Skin epidermis (tissue), 12 donors: Measurements from ENCODE around the gene GIGYF1.
"Not testable (repeated sequence)": the region's sequence is repeated elsewhere in the genome, so short reads cannot be mapped to it uniquely, and the experiment has no call there.

ENCODE experiments used
- H3K27ac ChIP-seq, 21 experiments: fragments of 200-600 bp; sonication (generic) in 11 of 21; one replicate each; pipeline ENCODE4 v1.5.0; 2020; ENCODE audit warnings: mild to moderate bottlenecking in 3 of 21, inconsistent platforms in 2 of 21, moderate library complexity in 2 of 21
- H3K4me3 ChIP-seq, 7 experiments: fragments of 200-600 bp; sonication (generic) in 2 of 7; one replicate each; pipeline ENCODE4 v1.5.0; 2020; ENCODE audit warnings: inconsistent platforms in 2 of 7, mild to moderate bottlenecking in 2 of 7, moderate library complexity in 1 of 7

Gene GIGYF1

GRCh38 chr7:100676501-100677306, 17.3 kb downstream of the GIGYF1 start:
- Histone ChIP-seq H3K27ac (peak overlapping the region; percentile 26 to 100 (median 99)), H3K4me3 (peak overlapping the region in 5 of 7 experiments; percentile 66 to 97 (median 91))

GRCh38 chr7:100675581-100676350, 18.3 kb downstream of the GIGYF1 start:
- peak overlapping the region; percentile 67 to 100 (median 99) for H3K27ac ChIP-seq
- H3K4me3 ChIP-seq: peak overlapping the region; percentile 66 to 98 (median 91)

GRCh38 chr7:100675105-100675451, 19.0 kb downstream of the GIGYF1 start:
- H3K27ac ChIP-seq: peak overlapping the region; percentile 67 to 100 (median 99)
- H3K4me3 ChIP-seq: peak overlapping the region; percentile 66 to 98 (median 91)

GRCh38 chr7:100674411-100675104, 19.5 kb downstream of the GIGYF1 start:
- peak overlapping the region; percentile 66 to 98 (median 91) for H3K4me3 ChIP-seq
- peak overlapping the region; percentile 79 to 100 (median 99) for H3K27ac ChIP-seq

GRCh38 chr7:100673942-100674410, 20.1 kb downstream of the GIGYF1 start:
- H3K27ac ChIP-seq: peak overlapping the region; percentile 79 to 100 (median 99)
- peak overlapping the region; percentile 66 to 98 (median 91) for H3K4me3 ChIP-seq

- Histone ChIP-seq H3K27ac (peak within 1 kb of the TSS; percentile 79 to 100 (median 99)), H3K4me3 (peak within 1 kb of the TSS; percentile 66 to 98 (median 91))
Measured at GRCh38 chr7:100673302-100673941, 20.6 kb downstream of the GIGYF1 start, which contains the start of gene GNB2. Gene GNB2 (plus strand): TSS chr7:100673740. CDS start chr7:100676266, 2,526 bp downstream.

GRCh38 chr7:100671353-100672327, 22.4 kb downstream of the GIGYF1 start:
- H3K4me3 ChIP-seq: no peak overlapping the region
- H3K27ac ChIP-seq: no peak overlapping the region

GRCh38 chr7:100670074-100670473, 24.0 kb downstream of the GIGYF1 start:
- no peak overlapping the region for H3K4me3 ChIP-seq
- no peak overlapping the region for H3K27ac ChIP-seq

- H3K27ac ChIP-seq, H3K4me3 ChIP-seq: not testable (repeated sequence)
Measured at GRCh38 chr7:100669106-100669505, 24.9 kb downstream of the GIGYF1 start.

- no peak overlapping the region for H3K4me3 ChIP-seq
- no peak overlapping the region for H3K27ac ChIP-seq
Measured at GRCh38 chr7:100668069-100668449, 26.0 kb downstream of the GIGYF1 start.

GRCh38 chr7:100667331-100668068, 26.6 kb downstream of the GIGYF1 start:
- H3K4me3 ChIP-seq: no peak overlapping the region
- no peak overlapping the region for H3K27ac ChIP-seq

- H3K4me3 ChIP-seq: no peak overlapping the region
Measured at GRCh38 chr7:100665168-100665726, 28.8 kb downstream of the GIGYF1 start.

GRCh38 chr7:100662194-100662776, 31.8 kb downstream of the GIGYF1 start:
- H3K27ac ChIP-seq, H3K4me3 ChIP-seq: not testable (repeated sequence)

More at GRCh38 chr7:100665168-100665726, 28.8 kb downstream of the GIGYF1 start:
- H3K27ac ChIP-seq: no peak overlapping the region

GRCh38 chr7:100655908-100656674, 38.0 kb downstream of the GIGYF1 start, which contains the start of gene ACTL6B:
Gene ACTL6B (minus strand): TSS chr7:100656448. CDS start chr7:100656354, 94 bp downstream.
- Histone ChIP-seq H3K27ac (no peak within 1 kb of the TSS), H3K4me3 (no peak within 1 kb of the TSS)

- Histone ChIP-seq H3K27ac (no peak overlapping the region), H3K4me3 (no peak overlapping the region)
Measured at GRCh38 chr7:100654908-100655831, 38.9 kb downstream of the GIGYF1 start.
